Lower lobe of right lung (tissue), 2 donors: ENCODE results near the gene HPCA. TPM values are rescaled to one million over a fixed set of nuclear protein-coding genes. Genes with fewer than 3 reads are reported as not detected.
A peak's percentile ranks its signal among the peaks of the same experiment; 100 is the strongest.

ENCODE experiments used
- ATAC-seq, 2 donors: fragments of 200-7000 bp; cut with Tn5 transposase; one replicate each; pipeline ENCODE4 v1.9.1; 2020 to 2022; ENCODE audit warnings: mild to moderate bottlenecking in 2 of 2, moderate library complexity in 2 of 2
- DNase-seq: peaks from one replicate; pipeline ENCODE4 v3.0.0-alpha.2; 2020
- H3K27ac ChIP-seq: fragments of 200-600 bp; one replicate; pipeline ENCODE4 v1.8.0; 2022
- H3K27me3 ChIP-seq: fragments of 200-600 bp; one replicate; pipeline ENCODE4 v1.8.0; 2022; ENCODE audit warnings: low read depth
- H3K36me3 ChIP-seq: fragments of 200-600 bp; one replicate; pipeline ENCODE4 v1.8.0; 2022; ENCODE audit warnings: mild to moderate bottlenecking
- H3K4me1 ChIP-seq: fragments of 200-600 bp; one replicate; pipeline ENCODE4 v1.8.0; 2022
- H3K4me3 ChIP-seq: fragments of 200-600 bp; one replicate; pipeline ENCODE4 v1.8.0; 2022; ENCODE audit warnings: mild to moderate bottlenecking
- H3K9me3 ChIP-seq: fragments of 200-600 bp; one replicate; pipeline ENCODE4 v1.8.0; 2022
- CTCF ChIP-seq: fragments of 200-600 bp; IDR thresholded peaks from one replicate; pipeline ENCODE4 v1.8.0; 2022; ENCODE audit warnings: antibody characterized with exemption, mild to moderate bottlenecking
- intact Hi-C: fragments of 100-400 bp; cut with DNase I; formaldehyde crosslinking; loops from one replicate; pipeline ENCODE4 v1.11.0; 2022
- total RNA-seq: library from RNA; stranded (reverse); fragmentation: NEBNext Ultra II Directional; extraction: Animal tissue kit (Norgen Biotek cat#: 25700); gene quantifications from one replicate; pipeline ENCODE4 v1.2.1, GENCODE V29; 2021
- donor health status: DM: no; HTN: yes; CAD: no; lungs with severe emphysema.

The HPCA gene
- total RNA-seq, 1 donor from 2014 or later, result not detected

DNA sequence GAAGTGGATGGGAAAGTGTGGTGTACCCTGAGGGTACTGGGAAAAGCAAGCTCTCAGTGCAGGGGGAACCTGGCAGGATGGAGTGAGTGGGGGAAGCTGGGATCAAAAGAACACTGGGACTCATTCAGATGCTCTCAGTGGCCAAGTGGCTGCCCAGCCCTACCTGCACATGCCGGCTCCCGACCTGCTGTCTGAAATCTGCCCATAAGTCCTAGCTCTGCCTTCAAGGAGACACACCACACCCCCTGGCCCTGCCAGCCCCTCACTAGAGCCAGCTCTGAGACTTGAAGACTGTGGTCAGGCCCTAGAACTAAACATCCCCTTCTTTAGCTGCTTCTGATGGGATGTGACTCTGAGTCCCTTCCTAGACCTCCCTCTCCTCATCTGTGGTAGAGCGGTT, 12.7 kb downstream of the HPCA start:
- DNase-seq (no peak), ATAC-seq (no peak)
- Histone ChIP-seq H3K4me1 (peaks cover 7% of the 10 kb centered on the region), H3K27ac (no peak overlapping the region), H3K36me3 (no peaks in the 10 kb centered on the region), H3K4me3 (no peak overlapping the region), H3K27me3 (peaks cover 28% of the 10 kb centered on the region), H3K9me3 (no peaks in the 10 kb centered on the region)
- TF ChIP-seq CTCF, result no peak
- intact Hi-C loops, result no loop called here

GRCh38 chr1:32899586-32900296, 13.4 kb downstream of the HPCA start:
- intact Hi-C loops, result no loop called here
- H3K9me3 ChIP-seq, result no peaks in the 10 kb centered on the region
- H3K4me3 ChIP-seq, result no peak overlapping the region
- no peak overlapping the region for H3K27ac ChIP-seq
- H3K4me1 ChIP-seq, result peaks cover 7% of the 10 kb centered on the region
- no peaks in the 10 kb centered on the region for H3K36me3 ChIP-seq
- no peak for ATAC-seq
- no peak for TF ChIP-seq CTCF
- DNase-seq, result no peak
- H3K27me3 ChIP-seq, result peaks cover 20% of the 10 kb centered on the region

DNA sequence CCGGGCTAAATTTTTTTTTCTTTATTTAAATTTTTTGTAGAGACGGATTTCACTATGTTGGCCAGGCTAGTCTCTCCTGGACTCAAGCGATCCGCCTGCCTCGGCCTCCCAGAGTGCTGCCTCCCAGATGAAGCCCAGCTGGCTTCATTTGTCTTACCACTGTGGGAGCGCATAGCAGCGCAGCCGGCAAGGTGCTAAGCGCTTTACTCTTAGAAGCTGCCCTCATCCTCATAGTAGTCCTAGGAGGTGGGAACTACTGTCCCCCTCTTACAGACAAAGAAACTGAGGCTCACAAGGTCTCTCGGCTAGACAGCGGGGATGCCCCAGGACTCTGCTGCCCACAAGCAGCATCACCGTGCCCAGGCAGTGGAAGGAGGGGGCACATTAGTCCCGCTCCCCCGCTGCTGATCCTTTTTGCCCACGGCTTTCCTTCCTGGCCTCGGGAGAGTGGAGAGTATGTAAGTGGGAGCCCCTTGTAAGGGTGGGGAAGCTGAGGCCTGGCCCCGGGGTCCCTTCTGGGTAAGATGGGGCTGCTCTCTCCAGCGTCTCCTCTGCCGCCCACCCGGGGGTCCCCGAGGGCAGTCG, 14.2 kb downstream of the HPCA start:
- Histone ChIP-seq H3K4me1 (peaks cover 7% of the 10 kb centered on the region), H3K36me3 (no peaks in the 10 kb centered on the region), H3K9me3 (no peaks in the 10 kb centered on the region), H3K27me3 (peaks cover 19% of the 10 kb centered on the region), H3K4me3 (peak overlapping the region; percentile 69), H3K27ac (peak overlapping the region; percentile 11)
- intact Hi-C loops, result no loop called here
- TF ChIP-seq CTCF, result no peak
- DNase-seq (no peak), ATAC-seq (peak in 1 of 2 donors; percentile 13)

- Histone ChIP-seq H3K27ac (peak within 1 kb of the TSS; percentile 11), H3K27me3 (peaks cover 19% of the 10 kb centered on the region), H3K36me3 (no peaks in the 10 kb centered on the region), H3K4me1 (peaks cover 7% of the 10 kb centered on the region), H3K9me3 (no peaks in the 10 kb centered on the region), H3K4me3 (peak within 1 kb of the TSS; percentile 69)
- intact Hi-C loops, result no loop called here
- TF ChIP-seq CTCF, result no peak
- ATAC-seq, result peak; percentile 91 to 95
- peak; percentile 69 for DNase-seq
Measured at GRCh38 chr1:32900956-32901822, 14.9 kb downstream of the HPCA start, which contains the start of gene TMEM54. TSS of gene TMEM54 (minus strand) at chr1:32901389. CDS start at chr1:32901238, 151 bp downstream.

GRCh38 chr1:32901823-32902534, 15.7 kb downstream of the HPCA start:
- ATAC-seq (no peak), DNase-seq (no peak)
- Histone ChIP-seq H3K4me3 (peak overlapping the region; percentile 69), H3K27me3 (peaks cover 19% of the 10 kb centered on the region), H3K9me3 (no peaks in the 10 kb centered on the region), H3K36me3 (no peaks in the 10 kb centered on the region), H3K4me1 (peaks cover 7% of the 10 kb centered on the region), H3K27ac (no peak overlapping the region)
- TF ChIP-seq CTCF, result no peak
- intact Hi-C loops, result no loop called here
